GM18505 (cell line): ENCODE data around the gene WDR7.

Experiments
- ATAC-seq: cut with Tn5 transposase; IDR thresholded peaks from one replicate; pipeline ENCODE4 v1.9.1; 2021; ENCODE audit not compliant: unreplicated experiment
- POLR2A ChIP-seq: IDR thresholded peaks from 4 replicates; pipeline ENCODE4 v1.6.1; 2011; ENCODE audit warnings: borderline replicate concordance; ENCODE audit not compliant: insufficient read depth, insufficient read length; ENCODE audit errors: extremely low read depth

WDR7 gene

DNA sequence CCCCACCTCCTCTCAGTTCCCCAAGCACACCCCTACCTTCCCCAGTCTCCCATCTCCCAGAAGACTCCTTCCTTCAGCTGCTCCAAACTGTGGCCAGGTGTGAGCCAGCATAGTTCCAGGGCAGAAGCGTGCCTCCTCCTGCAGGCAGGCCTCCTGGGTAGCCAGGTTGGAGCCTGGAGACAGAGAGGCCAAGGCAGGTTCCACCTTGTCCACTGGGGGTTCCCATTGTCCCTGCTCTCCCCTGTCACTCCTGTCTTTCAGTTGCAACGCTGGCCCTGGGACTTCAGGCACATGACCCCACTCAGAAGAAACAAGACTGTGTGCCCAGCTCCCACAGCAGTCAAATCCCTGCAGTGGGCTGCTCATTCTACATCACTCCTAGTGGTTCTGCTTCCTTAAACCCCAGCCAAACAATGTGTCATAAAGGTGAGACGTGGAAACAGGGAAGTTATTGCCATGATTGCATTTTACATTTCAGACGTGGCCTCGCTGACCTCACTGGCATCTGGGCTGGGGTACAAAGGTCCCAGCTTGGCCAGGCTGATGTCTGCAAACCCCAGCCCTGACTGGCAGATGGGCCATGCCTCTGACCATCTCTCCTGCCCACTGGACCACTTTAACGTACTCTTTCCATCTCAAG is 399.3 kb downstream of the WDR7 start:
- TF ChIP-seq POLR2A: no peak
- no peak for ATAC-seq

DNA sequence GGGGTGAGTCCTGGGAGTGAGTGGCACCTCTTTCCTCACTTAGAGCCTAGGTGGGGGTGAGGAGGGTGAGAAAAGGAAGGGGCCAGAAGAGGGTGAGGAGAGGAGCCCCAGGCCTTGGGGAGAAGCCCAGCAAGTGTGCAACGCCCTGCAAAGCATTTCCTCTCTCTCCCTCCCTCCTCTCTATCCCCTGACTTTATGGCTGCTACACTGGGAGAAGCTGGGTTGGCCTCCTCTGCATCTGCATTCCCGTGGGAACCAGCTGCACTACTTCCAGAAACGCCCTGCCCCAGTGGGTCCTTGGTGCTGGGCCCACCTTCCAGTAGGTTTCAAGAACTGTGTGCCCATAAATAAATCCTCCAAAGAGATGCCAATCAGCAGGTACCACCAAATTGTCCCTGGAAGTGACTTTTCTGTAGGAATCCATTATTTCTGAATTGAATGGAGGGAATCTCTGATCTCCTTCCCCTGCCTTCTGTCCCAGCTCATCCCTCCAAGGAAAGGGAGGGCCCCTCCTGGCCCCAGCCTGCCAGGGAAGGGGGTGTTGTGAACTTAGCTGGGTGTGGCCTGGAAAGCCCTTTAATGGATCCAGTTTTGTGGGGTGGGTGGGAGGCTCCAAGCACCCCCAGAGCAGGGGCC is 400.0 kb downstream of the WDR7 start:
- ATAC-seq: no peak
- no peak for TF ChIP-seq POLR2A

DNA sequence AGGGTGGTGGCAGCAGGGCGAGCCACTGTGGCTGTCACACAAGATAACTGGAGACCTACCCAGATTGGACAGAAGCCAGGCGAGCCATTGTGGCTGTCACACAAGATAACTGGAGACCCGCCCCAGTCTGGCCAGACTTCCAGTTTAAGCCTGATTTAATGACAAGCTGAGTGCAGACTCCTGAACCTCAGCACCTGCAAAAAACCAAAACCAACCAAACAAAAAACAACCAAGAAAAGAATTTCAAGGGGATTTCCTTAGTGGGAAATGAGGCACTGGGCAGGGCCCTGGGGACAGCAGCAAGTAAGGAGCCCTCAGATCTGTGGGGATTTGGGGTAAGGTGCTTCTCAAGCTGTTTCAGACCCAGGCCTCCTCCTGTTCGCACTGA is 400.5 kb downstream of the WDR7 start:
- no peak for TF ChIP-seq POLR2A
- ATAC-seq: no peak

DNA sequence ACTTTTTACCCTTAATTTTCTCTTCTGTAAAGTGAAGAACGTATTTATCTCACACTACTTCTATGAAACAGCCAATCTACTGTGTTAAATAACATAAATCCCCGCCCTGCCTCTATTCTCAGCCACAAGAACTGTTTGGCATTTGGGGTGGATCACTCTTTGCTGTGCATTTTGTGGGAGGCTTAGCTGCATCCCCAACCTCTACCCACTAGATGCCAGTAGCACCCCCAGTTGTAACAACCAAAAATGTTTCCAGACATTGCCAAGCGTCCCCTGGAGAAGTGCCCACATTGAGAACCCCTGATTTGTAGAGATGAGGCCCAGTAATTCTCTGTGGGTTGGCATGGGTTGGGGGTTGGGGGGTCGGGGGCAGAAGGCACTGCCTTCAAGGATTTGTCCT is 401.0 kb downstream of the WDR7 start:
- ATAC-seq: no peak
- no peak for TF ChIP-seq POLR2A

DNA sequence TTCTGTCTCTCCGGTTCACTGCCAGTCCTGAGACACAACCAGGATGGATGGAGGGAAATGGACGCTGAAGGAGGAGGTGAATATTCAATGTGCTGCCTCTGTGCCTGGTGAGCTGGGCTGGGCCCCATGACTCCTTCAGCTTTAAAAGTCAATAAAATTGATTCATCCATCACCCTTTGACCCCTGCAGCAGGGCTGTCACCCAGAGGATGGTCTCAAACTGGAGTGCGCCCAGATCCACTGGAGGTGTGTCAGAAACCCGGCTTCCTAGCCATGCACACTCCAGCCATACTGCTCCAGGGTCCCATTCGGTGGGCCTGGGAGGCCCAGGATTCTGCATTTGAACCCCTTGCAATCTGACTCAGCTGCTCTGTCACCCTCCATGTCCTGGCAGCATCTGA is 401.6 kb downstream of the WDR7 start:
- TF ChIP-seq POLR2A: no peak
- ATAC-seq: no peak

DNA sequence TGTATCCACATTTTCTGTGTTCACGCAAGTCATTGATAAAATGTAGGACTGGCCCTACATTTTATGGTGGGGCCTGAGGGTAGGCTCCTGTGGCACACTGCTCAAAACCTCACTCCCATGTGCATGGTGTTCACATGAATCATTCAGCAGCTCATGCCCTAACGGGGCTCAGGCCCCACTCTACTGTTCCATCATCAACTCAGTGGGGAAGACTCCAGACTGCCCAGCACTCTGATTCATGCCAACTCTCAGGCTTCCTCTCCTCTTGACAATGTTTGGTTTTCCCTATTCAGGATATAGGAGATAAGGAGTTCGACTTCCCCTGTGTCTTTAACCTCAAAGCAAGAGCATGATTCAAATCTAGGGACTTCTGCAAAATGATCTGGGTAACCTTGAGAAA is 403.7 kb downstream of the WDR7 start:
- no peak for ATAC-seq
- no peak for TF ChIP-seq POLR2A

DNA sequence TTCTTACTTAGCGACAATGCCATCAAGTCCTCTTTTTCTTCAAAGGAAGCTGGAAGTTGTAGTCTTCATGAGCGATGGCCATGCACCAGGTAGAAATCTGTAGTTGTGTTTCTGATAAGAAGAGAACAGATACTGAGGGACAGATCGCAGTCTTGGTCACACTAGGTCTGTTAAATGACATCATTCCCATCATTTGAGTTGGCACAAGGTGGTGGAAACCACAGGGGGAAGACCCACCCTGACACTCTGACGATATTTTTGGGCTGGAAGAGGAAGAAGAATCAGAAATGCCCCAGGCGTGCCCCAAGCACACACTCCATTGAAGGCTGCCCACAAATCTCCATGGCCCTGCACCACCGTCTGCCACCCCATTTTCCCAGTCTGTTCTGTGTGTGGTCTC is 406.7 kb downstream of the WDR7 start:
- no peak for TF ChIP-seq POLR2A
- ATAC-seq: peak; percentile 68

DNA sequence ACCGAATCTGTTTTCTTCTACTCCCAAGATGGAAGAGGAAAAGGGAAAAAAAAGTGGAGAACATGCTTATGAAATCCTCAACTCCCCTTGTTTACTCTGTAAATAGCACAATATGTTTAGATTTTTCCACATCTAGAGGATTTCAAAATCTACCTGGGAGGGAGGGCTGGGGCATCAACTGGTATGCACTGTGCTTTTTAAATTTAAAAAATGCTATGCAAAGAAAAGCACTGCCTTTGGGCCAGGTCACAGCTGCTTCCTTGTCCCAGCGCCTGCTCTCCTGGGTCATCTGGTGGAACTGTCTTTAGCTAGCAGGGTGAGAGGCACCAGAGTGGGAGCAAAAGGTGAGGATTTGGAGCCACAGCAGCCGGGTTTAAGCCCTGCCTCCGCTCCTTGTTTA is 407.6 kb downstream of the WDR7 start:
- no peak for TF ChIP-seq POLR2A

DNA sequence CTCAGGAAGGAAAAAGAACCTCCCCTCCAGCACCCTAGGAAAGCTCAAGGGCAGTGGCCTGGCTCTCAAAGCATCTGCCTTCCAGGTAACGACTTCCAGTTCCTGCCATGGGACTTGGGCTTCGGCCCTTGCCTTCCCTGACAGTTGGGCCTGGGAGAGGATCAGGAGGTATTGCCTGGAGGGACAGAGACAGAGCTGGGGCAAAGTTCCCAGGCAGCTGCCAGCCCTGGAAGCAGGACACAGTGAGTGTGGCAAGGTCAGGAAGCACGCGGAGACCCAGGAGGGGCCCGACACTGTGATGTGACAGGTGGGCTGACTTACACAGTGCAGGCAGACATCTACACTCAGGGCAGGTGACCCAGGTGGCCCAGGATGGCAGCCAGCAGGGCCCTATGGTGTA is 408.2 kb downstream of the WDR7 start:
- no peak for TF ChIP-seq POLR2A
- no peak for ATAC-seq

More for the DNA sequence above, 407.6 kb downstream of the WDR7 start:
- no peak for ATAC-seq

DNA sequence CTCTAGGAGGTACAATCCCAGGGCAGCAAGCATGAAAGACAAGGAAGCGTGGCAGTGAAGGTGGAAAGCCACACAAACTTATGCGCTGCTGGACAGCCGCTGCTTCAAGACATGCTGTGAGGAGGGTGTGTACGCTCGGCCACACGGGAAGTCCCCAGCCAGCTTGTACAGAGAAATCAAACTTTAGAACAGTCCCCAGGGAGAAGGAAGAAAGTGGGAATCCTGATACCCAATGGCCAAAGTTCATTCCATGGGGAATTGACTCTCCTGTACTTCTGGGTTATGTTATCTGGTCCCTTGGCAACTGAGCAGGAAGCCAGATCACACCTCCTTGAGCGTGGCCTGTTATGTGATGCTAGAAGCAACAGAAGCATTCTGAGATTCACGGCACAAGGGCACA is 409.7 kb downstream of the WDR7 start:
- no peak for ATAC-seq
- no peak for TF ChIP-seq POLR2A

DNA sequence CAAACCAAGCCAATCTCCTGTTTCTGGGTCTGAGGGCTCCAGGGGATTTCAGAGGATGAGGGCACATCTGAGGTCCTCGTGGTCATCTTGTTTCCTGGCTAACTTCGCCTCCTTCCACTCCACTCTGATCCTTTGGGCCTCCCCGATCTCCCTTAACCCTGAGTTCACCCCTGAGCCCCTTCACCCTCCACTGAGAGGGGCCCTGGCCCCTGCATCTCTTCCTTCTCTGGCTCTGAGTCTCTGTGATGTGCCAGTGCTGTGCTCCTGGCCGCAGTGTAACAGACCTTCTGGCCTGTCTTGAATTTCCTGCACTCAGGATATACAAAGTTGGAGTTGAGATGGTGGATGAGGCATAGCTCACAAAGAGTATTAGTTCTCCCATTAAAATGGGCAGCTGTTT is 411.0 kb downstream of the WDR7 start:
- no peak for ATAC-seq
- TF ChIP-seq POLR2A: no peak

DNA sequence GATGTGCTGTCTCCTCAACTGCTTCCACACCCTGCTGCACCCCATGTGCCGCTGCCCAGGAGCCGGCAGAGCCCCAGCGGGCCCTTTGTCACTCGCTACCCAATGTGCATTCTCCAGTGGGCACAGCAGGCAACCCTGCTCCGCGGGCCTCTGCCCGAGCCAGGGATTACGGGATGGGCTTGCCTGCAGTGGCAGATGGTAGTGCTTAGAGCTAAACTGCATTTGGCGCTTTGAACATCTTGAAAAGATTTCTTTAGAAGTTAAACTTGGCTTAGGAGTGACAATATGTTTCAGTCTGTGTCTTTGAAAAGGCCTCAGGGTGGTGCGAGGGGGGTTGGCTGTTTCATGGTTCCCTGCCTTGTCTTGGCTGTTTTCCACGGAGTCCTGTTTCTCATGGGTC is 411.7 kb downstream of the WDR7 start:
- no peak for TF ChIP-seq POLR2A
- ATAC-seq: no peak

DNA sequence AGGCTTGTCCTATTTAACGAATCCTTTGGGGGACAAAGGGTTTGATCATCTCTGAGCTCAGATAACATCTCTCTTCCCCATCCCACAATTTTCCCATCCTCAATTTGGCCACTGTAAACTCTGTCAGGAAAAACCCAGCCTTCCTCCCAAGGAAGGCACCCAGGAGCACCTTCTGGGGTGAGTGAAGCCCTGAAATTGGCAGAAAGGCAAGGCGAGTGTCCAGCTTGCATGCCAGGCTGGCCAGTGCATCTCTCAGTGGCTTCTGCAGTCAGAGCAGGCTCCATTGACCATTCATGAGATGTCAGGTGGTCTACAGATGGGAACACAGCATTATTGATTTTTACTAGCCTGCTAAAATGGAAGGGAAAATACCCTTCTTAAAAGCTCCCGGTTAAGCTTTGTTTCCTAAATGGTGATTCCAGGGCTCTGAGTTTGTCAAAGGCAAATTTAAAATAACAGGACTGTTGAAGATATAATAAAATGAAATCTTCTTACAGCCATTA is 412.5 kb downstream of the WDR7 start:
- ATAC-seq: no peak
- TF ChIP-seq POLR2A: no peak

DNA sequence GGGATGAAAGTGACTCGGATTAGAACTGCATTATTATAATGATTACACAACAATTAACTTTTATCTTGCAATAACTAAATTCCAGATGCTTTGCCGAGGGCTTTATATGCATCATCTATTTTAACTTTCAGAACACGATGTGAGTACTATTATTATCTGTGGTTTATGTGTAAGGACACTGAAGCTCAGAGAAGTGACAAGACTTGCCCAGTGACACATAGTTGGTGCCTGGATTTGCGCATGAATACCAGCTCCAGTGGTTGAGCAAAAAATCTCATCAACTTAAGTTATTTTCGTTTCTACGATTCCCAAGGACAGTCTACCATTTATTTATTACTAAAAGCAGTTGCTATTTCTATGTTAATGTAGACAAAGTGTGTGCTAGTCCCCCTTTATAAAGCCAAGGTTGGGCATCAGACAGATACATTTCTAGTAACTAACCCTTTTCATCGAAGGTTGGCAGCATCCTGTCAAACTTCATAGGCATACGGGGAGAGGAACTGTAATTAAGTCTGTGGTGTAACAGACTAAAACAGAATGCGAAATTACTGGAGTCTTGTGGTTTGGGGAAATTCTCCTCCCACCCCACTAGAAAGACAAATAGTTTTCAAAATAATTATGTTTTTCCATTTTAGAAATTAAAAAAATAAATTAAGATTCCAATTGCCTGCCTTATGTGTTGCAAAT is 422.5 kb downstream of the WDR7 start:
- no peak for ATAC-seq
- no peak for TF ChIP-seq POLR2A
